ENCODE data around the gene TXNDC17. TPM values are rescaled to one million over a fixed set of nuclear protein-coding genes. Genes with fewer than 3 reads are reported as not detected.

Gene TXNDC17
- total and polyA plus RNA-seq, 4 donors = 33.1 to 255 (median 132) TPM

DNA sequence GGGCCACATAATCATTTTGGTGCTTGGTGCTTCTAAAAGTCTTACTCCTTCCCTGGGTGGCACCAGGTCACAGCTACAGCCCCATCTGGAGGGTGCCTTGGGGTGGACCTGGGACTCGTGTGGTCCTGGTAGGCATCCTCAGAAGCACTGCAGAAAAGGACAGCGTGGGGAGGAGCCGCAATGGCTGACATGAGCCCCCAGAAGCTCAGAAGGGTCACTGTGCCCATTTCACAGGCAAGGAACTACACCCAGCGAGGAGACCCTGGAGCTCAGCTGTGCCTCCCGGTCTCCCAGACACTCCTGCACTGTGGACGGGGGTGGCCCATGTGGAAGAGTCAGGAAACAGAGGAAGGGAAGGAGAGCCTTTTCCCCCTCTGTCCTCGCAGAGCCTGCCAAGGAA, 37.1 kb downstream of the TXNDC17 start:
- Histone ChIP-seq H3K9me3 (ENCODE audit: control insufficient read depth in 4 of 4, insufficient read depth in 3 of 4, low read length in 3 of 4) (no peaks in the 10 kb centered on the region), H3K4me1 (ENCODE audit: control insufficient read depth in 5 of 5, insufficient read depth in 5 of 5, low read length in 5 of 5) (no peaks in the 10 kb centered on the region), H3K27ac (ENCODE audit: low read depth in 1 of 2, low read length in 1 of 2) (no peak overlapping the region), H3K4me3 (no peak overlapping the region), H3K9ac (ENCODE audit: insufficient read depth in 1 of 2, low read length in 2 of 2) (no peak overlapping the region), H3K27me3 (ENCODE audit: control insufficient read depth in 3 of 3, insufficient read depth in 3 of 3, low read length in 2 of 3) (no peaks in the 10 kb centered on the region), H3K36me3 (ENCODE audit: control insufficient read depth in 4 of 4, insufficient read depth in 4 of 4, low read length in 4 of 4) (no peaks in the 10 kb centered on the region)
- no peak for TF ChIP-seq CTCF (IDR thresholded peaks at IDR 0.05; ENCODE audit: control extremely low read depth, extremely low read depth)
- ATAC-seq (ENCODE audit: insufficient read depth, low FRiP score) = no peak
- WGBS, 2 donors = 68 to 74% methylated on average over 7 of the region's 7 CpGs
- DNase-seq = no peak

DNA sequence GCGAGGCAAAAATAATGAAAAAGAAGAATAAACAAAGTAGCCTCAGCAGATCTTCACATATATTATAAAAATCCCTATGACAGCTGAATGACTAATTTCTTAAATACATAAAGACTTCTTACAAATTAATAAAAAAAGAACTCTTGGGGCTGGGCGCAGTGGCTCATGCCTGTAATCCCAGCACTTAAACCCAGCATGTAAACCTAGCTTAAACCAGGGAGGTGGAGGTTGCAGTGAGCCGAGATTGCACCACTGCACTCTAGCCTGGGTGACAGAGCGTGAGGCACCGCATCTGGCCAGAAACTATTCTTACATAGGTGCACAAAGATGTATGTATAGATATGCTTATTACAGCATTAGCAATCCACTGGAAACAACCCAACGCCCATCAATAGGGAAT, 38.4 kb downstream of the TXNDC17 start:
- Histone ChIP-seq H3K9ac (ENCODE audit: insufficient read depth in 1 of 2, low read length in 2 of 2) (no peak overlapping the region), H3K4me3 (no peak overlapping the region), H3K27me3 (ENCODE audit: control insufficient read depth in 3 of 3, insufficient read depth in 3 of 3, low read length in 2 of 3) (no peaks in the 10 kb centered on the region), H3K4me1 (ENCODE audit: control insufficient read depth in 5 of 5, insufficient read depth in 5 of 5, low read length in 5 of 5) (no peaks in the 10 kb centered on the region), H3K9me3 (ENCODE audit: control insufficient read depth in 4 of 4, insufficient read depth in 3 of 4, low read length in 3 of 4) (no peaks in the 10 kb centered on the region), H3K27ac (ENCODE audit: low read depth in 1 of 2, low read length in 1 of 2) (no peak overlapping the region), H3K36me3 (ENCODE audit: control insufficient read depth in 4 of 4, insufficient read depth in 4 of 4, low read length in 4 of 4) (no peaks in the 10 kb centered on the region)
- WGBS, 2 donors = 75 to 84% methylated on average over 6 of the region's 6 CpGs
- no peak for DNase-seq
- TF ChIP-seq CTCF (IDR thresholded peaks at IDR 0.05; ENCODE audit: control extremely low read depth, extremely low read depth) = no peak
- ATAC-seq (ENCODE audit: insufficient read depth, low FRiP score) = no peak

DNA sequence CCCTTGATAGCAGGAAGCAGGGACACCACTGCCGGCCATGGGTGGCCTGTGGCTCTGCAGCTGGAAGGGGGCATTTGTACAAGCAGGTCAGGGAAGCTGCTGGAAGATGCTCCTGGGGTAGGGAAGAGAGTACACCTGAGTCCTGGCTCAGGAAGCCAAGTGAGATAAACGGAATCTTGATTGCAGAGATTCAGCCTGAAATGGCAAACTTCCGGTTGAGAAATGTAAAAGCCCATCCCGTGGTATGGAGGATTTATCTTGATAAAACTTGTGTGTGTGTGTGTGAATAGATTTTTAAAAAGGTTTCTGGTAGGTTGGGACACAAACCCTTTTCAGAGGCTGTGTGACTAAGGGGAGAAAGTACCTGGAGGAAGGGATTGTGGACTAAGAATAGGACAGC, 40.3 kb downstream of the TXNDC17 start:
- no peaks in the 10 kb centered on the region for H3K27me3 ChIP-seq (ENCODE audit: control insufficient read depth in 3 of 3, insufficient read depth in 3 of 3, low read length in 2 of 3)
- DNase-seq = no peak
- no peak for TF ChIP-seq CTCF (IDR thresholded peaks at IDR 0.05; ENCODE audit: control extremely low read depth, extremely low read depth)
- H3K9me3 ChIP-seq (ENCODE audit: control insufficient read depth in 4 of 4, insufficient read depth in 3 of 4, low read length in 3 of 4) = no peaks in the 10 kb centered on the region
- no peaks in the 10 kb centered on the region for H3K36me3 ChIP-seq (ENCODE audit: control insufficient read depth in 4 of 4, insufficient read depth in 4 of 4, low read length in 4 of 4)
- no peaks in the 10 kb centered on the region for H3K4me1 ChIP-seq (ENCODE audit: control insufficient read depth in 5 of 5, insufficient read depth in 5 of 5, low read length in 5 of 5)
- ATAC-seq (ENCODE audit: insufficient read depth, low FRiP score) = no peak
- WGBS, 2 donors = 67 to 86% methylated on average over 4 of the region's 4 CpGs
- H3K4me3 ChIP-seq = no peak overlapping the region
- H3K9ac ChIP-seq (ENCODE audit: insufficient read depth in 1 of 2, low read length in 2 of 2) = no peak overlapping the region
- H3K27ac ChIP-seq (ENCODE audit: low read depth in 1 of 2, low read length in 1 of 2) = no peak overlapping the region

- no peak for DNase-seq
- no peaks in the 10 kb centered on the region for H3K36me3 ChIP-seq (ENCODE audit: control insufficient read depth in 4 of 4, insufficient read depth in 4 of 4, low read length in 4 of 4)
- H3K9me3 ChIP-seq (ENCODE audit: control insufficient read depth in 4 of 4, insufficient read depth in 3 of 4, low read length in 3 of 4) = no peaks in the 10 kb centered on the region
Observed at GRCh38 chr17:6681671-6682070, 40.8 kb downstream of the TXNDC17 start.

More at GRCh38 chr17:6681671-6682070, 40.8 kb downstream of the TXNDC17 start:
- WGBS, 2 donors = 76 to 89% methylated on average over 5 of the region's 5 CpGs
- Histone ChIP-seq H3K4me1 (ENCODE audit: control insufficient read depth in 5 of 5, insufficient read depth in 5 of 5, low read length in 5 of 5) (no peaks in the 10 kb centered on the region), H3K27me3 (ENCODE audit: control insufficient read depth in 3 of 3, insufficient read depth in 3 of 3, low read length in 2 of 3) (no peaks in the 10 kb centered on the region), H3K27ac (ENCODE audit: low read depth in 1 of 2, low read length in 1 of 2) (no peak overlapping the region), H3K4me3 (no peak overlapping the region), H3K9ac (ENCODE audit: insufficient read depth in 1 of 2, low read length in 2 of 2) (no peak overlapping the region)
- TF ChIP-seq CTCF (IDR thresholded peaks at IDR 0.05; ENCODE audit: control extremely low read depth, extremely low read depth) = no peak
- no peak for ATAC-seq (ENCODE audit: insufficient read depth, low FRiP score)
